GM21381 (cell line): ENCODE results near the gene AMPD1.

Source experiments
- ATAC-seq: cut with Tn5 transposase; IDR thresholded peaks from one replicate; pipeline ENCODE4 v1.9.1; 2021; ENCODE audit warnings: mild to moderate bottlenecking, moderate library complexity; ENCODE audit not compliant: unreplicated experiment

Gene AMPD1

GRCh38 chr1:114700036-114700600, 4.8 kb upstream of the AMPD1 start:
- ATAC-seq, result no peak

GRCh38 chr1:114696810-114697209, 1.5 kb upstream of the AMPD1 start:
- ATAC-seq, result no peak

- no peak for ATAC-seq
Observed at GRCh38 chr1:114694540-114695310, 621 bp downstream of the AMPD1 start.

GRCh38 chr1:114692947-114693346, 2.4 kb downstream of the AMPD1 start:
- ATAC-seq, result no peak

- ATAC-seq, result no peak
Observed at GRCh38 chr1:114691061-114691460, 4.3 kb downstream of the AMPD1 start.

GRCh38 chr1:114690148-114690547, 5.2 kb downstream of the AMPD1 start:
- no peak for ATAC-seq

GRCh38 chr1:114688526-114688925, 6.8 kb downstream of the AMPD1 start:
- no peak for ATAC-seq

- ATAC-seq, result no peak
Observed at GRCh38 chr1:114685851-114686250, 9.5 kb downstream of the AMPD1 start.

- no peak for ATAC-seq
Observed at GRCh38 chr1:114677691-114678090, 17.7 kb downstream of the AMPD1 start.

- ATAC-seq, result no peak
Observed at GRCh38 chr1:114676115-114676514, 19.2 kb downstream of the AMPD1 start.

GRCh38 chr1:114671939-114672275, 23.4 kb downstream of the AMPD1 start:
- ATAC-seq, result no peak

GRCh38 chr1:114671011-114671938, 24.1 kb downstream of the AMPD1 start:
- ATAC-seq, result no peak

GRCh38 chr1:114670083-114671010, 25.0 kb downstream of the AMPD1 start:
- peak; percentile 98 for ATAC-seq

- ATAC-seq, result peak; percentile 63
Observed at GRCh38 chr1:114669562-114670082, 25.7 kb downstream of the AMPD1 start, which contains the start of gene DENND2C. Gene DENND2C, minus strand, starts transcription at chr1:114670049. Its CDS starts 44,065 bp downstream, at chr1:114625984.

- no peak for ATAC-seq
Observed at GRCh38 chr1:114668784-114669561, 26.4 kb downstream of the AMPD1 start.

GRCh38 chr1:114668373-114668772, 27.0 kb downstream of the AMPD1 start:
- no peak for ATAC-seq

- no peak for ATAC-seq
Observed at GRCh38 chr1:114666954-114667353, 28.4 kb downstream of the AMPD1 start.

GRCh38 chr1:114660238-114660637, 35.1 kb downstream of the AMPD1 start:
- ATAC-seq, result no peak

- ATAC-seq, result no peak
Observed at GRCh38 chr1:114651893-114652292, 43.5 kb downstream of the AMPD1 start.
